Stimulated activated CD8-positive, alpha-beta memory T cell treated with anti-CD3 and anti-CD28 coated beads, Interleukin-4, amount 100 ng/mL, for 4 hours (primary cell): ENCODE data around the gene PODXL.

Experiments
- DNase-seq, 2 donors: peaks; one replicate each; pipeline ENCODE4 v3.0.0-alpha.2; 2020; ENCODE audit warnings: low read depth in 2 of 2, low spot score in 1 of 2

Gene PODXL

GRCh38 chr7:131564640-131565039, 8.2 kb upstream of the PODXL start:
- DNase-seq, result no peak

- no peak for DNase-seq
Measured at GRCh38 chr7:131563918-131564317, 7.5 kb upstream of the PODXL start.

GRCh38 chr7:131562941-131563340, 6.5 kb upstream of the PODXL start:
- no peak for DNase-seq

- DNase-seq, result no peak
Measured at GRCh38 chr7:131560061-131560460, 3.6 kb upstream of the PODXL start.

- DNase-seq, result no peak
Measured at GRCh38 chr7:131557652-131558385, 1.4 kb upstream of the PODXL start.

- no peak for DNase-seq
Measured at GRCh38 chr7:131556909-131557651, 652 bp upstream of the PODXL start.

GRCh38 chr7:131555552-131556052, 826 bp downstream of the PODXL start:
- no peak for DNase-seq

- no peak for DNase-seq
Measured at GRCh38 chr7:131554880-131555516, 1.4 kb downstream of the PODXL start.

GRCh38 chr7:131553931-131554330, 2.5 kb downstream of the PODXL start:
- no peak for DNase-seq

GRCh38 chr7:131552053-131552452, 4.4 kb downstream of the PODXL start:
- DNase-seq, result no peak

GRCh38 chr7:131550846-131551245, 5.6 kb downstream of the PODXL start:
- DNase-seq, result no peak

- DNase-seq, result no peak
Measured at GRCh38 chr7:131548371-131548770, 8.1 kb downstream of the PODXL start.

- no peak for DNase-seq
Measured at GRCh38 chr7:131547589-131547988, 8.8 kb downstream of the PODXL start.

- DNase-seq, result no peak
Measured at GRCh38 chr7:131546583-131547141, 9.8 kb downstream of the PODXL start.

- no peak for DNase-seq
Measured at GRCh38 chr7:131546126-131546525, 10.3 kb downstream of the PODXL start.

GRCh38 chr7:131544449-131545301, 11.8 kb downstream of the PODXL start:
- DNase-seq, result no peak

GRCh38 chr7:131544021-131544420, 12.4 kb downstream of the PODXL start:
- DNase-seq, result no peak

GRCh38 chr7:131543298-131543697, 13.1 kb downstream of the PODXL start:
- no peak for DNase-seq

- DNase-seq, result no peak
Measured at GRCh38 chr7:131540491-131541162, 15.8 kb downstream of the PODXL start.

GRCh38 chr7:131538813-131539179, 17.6 kb downstream of the PODXL start:
- DNase-seq, result no peak
